AG04450 (cell line): ENCODE data around the gene NLRP5. TPM values are rescaled to one million over a fixed set of nuclear protein-coding genes. Genes with fewer than 3 reads are reported as not detected.

Experiments used
- CTCF ChIA-PET: fragments of 300-600, 350-600 bp; formaldehyde crosslinking; extraction: SDS; loops from one replicate; lab custom pipeline; 2022; ENCODE audit warnings: antibody characterized with exemption, inconsistent platforms; lab: Charles Lee
- POLR2A ChIA-PET: fragments of 350-600 bp; formaldehyde crosslinking; extraction: SDS; loops from one replicate; lab custom pipeline; 2021; ENCODE audit warnings: antibody characterized with exemption, inconsistent platforms; lab: Yijun Ruan, JAX
- DNase-seq: peaks from one replicate; pipeline ENCODE4 v3.0.0-alpha.2; 2011; ENCODE audit warnings: low read depth, low spot score
- H3K27ac ChIP-seq: one replicate; pipeline ENCODE4 v1.5.1; 2012; ENCODE audit warnings: low read depth, low read length, control low read depth
- H3K27me3 ChIP-seq: one replicate; pipeline ENCODE4 v1.6.0; 2012; ENCODE audit warnings: low read length; ENCODE audit not compliant: control insufficient read depth, insufficient read depth
- H3K4me3 ChIP-seq: 2 replicates; pipeline ENCODE4 v1.5.1; 2011; ENCODE audit warnings: mild to moderate bottlenecking, low read depth, low read length, control low read depth
- H3K9me3 ChIP-seq: 2 replicates; pipeline ENCODE4 v1.5.1; 2012; ENCODE audit warnings: low read length; ENCODE audit not compliant: control insufficient read depth, insufficient read depth
- CTCF ChIP-seq: IDR thresholded peaks from 2 replicates; pipeline ENCODE4 v1.5.1; 2011; ENCODE audit warnings: low read depth, low read length, control low read depth, inconsistent platforms
- polyA plus RNA-seq: library from polyadenylated mRNA; depleted of rRNA; stranded (reverse); fragments of >200 nt; gene quantifications from 2 replicates; pipeline ENCODE4 v1.2.3, GENCODE V29; 2011

NLRP5 gene
- polyA plus RNA-seq, 1 experiment = not detected

- H3K9me3 ChIP-seq = peaks cover 3% of the 10 kb centered on the region; the same call in 1 of the 2 replicates
- ChIA-PET POLR2A (no interaction called here), CTCF (interaction anchor here (1.0 kb wide), 1 partner anchor 54 kb away, joined by 4 read pairs; the partner anchor contains the start of gene ZNF444)
- TF ChIP-seq CTCF = no peak
- H3K27ac ChIP-seq = no peak overlapping the region
- DNase-seq = no peak
- no peak overlapping the region for H3K4me3 ChIP-seq
- H3K27me3 ChIP-seq = no peaks in the 10 kb centered on the region
Observed at GRCh38 chr19:56086671-56087430, 100.3 kb downstream of the NLRP5 start.

- DNase-seq = no peak
- no peak for TF ChIP-seq CTCF
- ChIA-PET POLR2A (no interaction called here), CTCF (interaction anchor here (0.6 to 1.0 kb wide), 3 partner anchors 9 to 245 kb away, joined by 3 to 4 read pairs (median 3); no protein-coding TSS in a partner anchor)
- H3K4me3 ChIP-seq = no peak overlapping the region
- peaks cover 7% of the 10 kb centered on the region for H3K9me3 ChIP-seq
- no peaks in the 10 kb centered on the region for H3K27me3 ChIP-seq
- H3K27ac ChIP-seq = no peak overlapping the region
Observed at GRCh38 chr19:56087647-56088496, 101.3 kb downstream of the NLRP5 start.

DNA sequence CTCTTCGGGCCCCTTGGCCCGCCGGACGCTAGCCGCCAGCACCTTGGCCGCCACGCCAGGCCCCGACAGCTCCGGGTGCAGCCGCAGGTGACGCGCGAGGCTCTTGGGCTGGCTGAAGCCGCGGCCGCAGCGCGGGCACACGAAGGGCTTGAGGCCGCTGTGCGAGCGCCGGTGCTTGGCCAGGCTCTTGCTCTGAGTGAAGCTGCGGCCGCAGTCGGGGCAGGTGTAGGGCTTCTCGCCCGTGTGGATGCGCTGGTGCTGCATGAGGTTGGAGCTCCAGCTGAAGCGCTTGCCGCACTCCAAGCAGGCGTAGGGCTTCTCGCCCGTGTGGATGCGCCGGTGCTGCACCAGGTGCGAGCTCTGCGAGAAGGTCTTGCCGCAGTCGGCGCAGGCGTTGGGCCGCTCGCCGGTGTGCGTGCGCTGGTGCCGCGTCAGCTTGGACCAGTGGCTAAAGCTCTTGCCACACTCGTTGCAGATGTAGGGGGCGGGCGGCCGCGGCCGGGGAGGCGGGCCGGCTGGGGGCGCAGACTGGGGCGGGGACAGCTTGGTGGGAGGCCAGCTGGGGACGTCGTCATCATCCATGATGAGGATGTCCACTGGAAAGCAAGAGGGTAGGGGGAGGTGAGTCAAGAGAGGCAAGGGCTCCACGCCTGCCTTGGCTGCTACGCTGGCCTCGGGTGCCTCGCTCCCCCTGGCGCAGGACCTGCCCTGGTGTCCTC, 102.1 kb downstream of the NLRP5 start:
- CTCF ChIA-PET = interaction anchor here (0.6 to 1.0 kb wide), 3 partner anchors 10 to 245 kb away, joined by 3 to 4 read pairs (median 3); no protein-coding TSS in a partner anchor
- no peak for DNase-seq

GRCh38 chr19:56089344-56089743, 102.8 kb downstream of the NLRP5 start:
- no peak for TF ChIP-seq CTCF
- no peak for DNase-seq
- Histone ChIP-seq H3K27me3 (no peaks in the 10 kb centered on the region), H3K27ac (no peak overlapping the region), H3K9me3 (peaks cover 14% of the 10 kb centered on the region), H3K4me3 (no peak overlapping the region)
- POLR2A ChIA-PET = interaction anchor here (0.7 kb wide), 1 partner anchor 52 kb away, joined by 4 read pairs; the partner anchor contains the start of gene ZNF444
- CTCF ChIA-PET = no interaction called here

More for the DNA sequence above, 102.1 kb downstream of the NLRP5 start:
- POLR2A ChIA-PET = interaction anchor here (0.7 kb wide), 1 partner anchor 52 kb away, joined by 4 read pairs; the partner anchor contains the start of gene ZNF444
- H3K9me3 ChIP-seq = peaks cover 14% of the 10 kb centered on the region
- TF ChIP-seq CTCF = no peak
- no peak overlapping the region for H3K27ac ChIP-seq
- H3K4me3 ChIP-seq = no peak overlapping the region
- H3K27me3 ChIP-seq = no peaks in the 10 kb centered on the region
